Cardiac fibroblast (primary cell): Measurements from ENCODE around the gene PTK7.

ENCODE experiments used
- DNase-seq, 2 donors: peaks; one replicate each; pipeline versions ENCODE4 v3.0.0 to v3.0.0-alpha.2; 2010; ENCODE audit warnings: low read depth in 2 of 2
- H3K4me3 ChIP-seq, 2 donors: replicated peaks in 1 of 2; 1 replicate in 1 of 2; 2 replicates in 1 of 2; pipeline ENCODE4 v1.5.1; 2011; ENCODE audit warnings: low read depth in 2 of 2, low read length in 2 of 2, mild to moderate bottlenecking in 2 of 2, moderate library complexity in 1 of 2
- CTCF ChIP-seq: IDR thresholded peaks from one replicate; pipeline ENCODE4 v1.5.1; 2011; ENCODE audit warnings: low read depth, mild to moderate bottlenecking, low read length, inconsistent platforms

The PTK7 gene

GRCh38 chr6:43043310-43043709 is 32.8 kb upstream of the PTK7 start:
- no peak overlapping the region for H3K4me3 ChIP-seq
- no peak for DNase-seq
- TF ChIP-seq CTCF, result no peak

DNA sequence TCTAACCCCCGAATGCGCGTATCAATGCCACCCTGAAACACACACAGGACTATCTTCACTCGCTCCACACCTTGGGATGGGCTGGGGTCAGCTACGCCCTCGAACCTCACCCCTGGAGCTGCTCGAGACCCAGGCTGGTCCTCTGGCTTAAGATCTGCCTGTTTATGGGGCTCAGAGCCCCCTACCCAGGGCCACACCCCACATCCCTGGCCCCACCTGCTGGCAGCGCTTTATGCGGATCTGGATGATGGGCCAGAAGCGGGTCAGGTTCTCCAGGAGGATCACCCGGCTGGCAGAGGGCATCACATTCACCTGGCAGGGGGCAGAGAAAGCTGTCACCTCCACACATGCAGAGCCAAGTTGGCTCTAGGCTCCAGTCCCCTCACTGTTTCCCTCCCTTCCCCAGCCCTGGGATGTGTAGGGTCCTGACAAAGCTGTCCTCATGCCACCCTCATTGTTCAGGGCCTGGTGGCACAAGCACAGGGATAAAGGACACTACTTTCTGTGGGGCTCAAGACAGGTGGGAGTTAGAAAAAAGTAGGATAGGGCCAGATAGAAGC is 30.7 kb upstream of the PTK7 start:
- no peak overlapping the region for H3K4me3 ChIP-seq
- TF ChIP-seq CTCF, result no peak
- DNase-seq, result no peak

DNA sequence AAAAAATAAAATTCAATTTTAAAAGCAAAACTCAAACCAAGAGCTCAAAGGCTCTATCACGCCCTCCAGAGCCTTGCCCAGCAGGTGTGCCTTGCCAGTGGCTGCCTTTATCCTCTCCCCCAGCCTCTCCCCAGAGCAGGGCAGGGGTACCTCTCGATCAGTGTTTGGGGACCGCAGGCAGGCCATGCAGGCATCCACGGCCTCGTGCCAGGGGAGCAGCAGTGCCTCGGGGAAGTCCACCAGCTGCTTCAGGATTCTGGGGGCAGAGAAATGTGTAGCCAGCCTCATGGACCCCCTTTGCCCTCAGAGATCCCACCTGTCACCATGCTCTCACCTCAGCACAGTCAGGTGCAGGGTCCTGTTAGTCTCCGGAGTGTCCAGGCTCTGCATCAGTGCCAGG is 28.1 kb upstream of the PTK7 start:
- TF ChIP-seq CTCF, result no peak
- no peak for DNase-seq
- no peak overlapping the region for H3K4me3 ChIP-seq

GRCh38 chr6:43050981-43051380 is 25.1 kb upstream of the PTK7 start:
- DNase-seq, result no peak
- TF ChIP-seq CTCF, result no peak
- no peak overlapping the region for H3K4me3 ChIP-seq

DNA sequence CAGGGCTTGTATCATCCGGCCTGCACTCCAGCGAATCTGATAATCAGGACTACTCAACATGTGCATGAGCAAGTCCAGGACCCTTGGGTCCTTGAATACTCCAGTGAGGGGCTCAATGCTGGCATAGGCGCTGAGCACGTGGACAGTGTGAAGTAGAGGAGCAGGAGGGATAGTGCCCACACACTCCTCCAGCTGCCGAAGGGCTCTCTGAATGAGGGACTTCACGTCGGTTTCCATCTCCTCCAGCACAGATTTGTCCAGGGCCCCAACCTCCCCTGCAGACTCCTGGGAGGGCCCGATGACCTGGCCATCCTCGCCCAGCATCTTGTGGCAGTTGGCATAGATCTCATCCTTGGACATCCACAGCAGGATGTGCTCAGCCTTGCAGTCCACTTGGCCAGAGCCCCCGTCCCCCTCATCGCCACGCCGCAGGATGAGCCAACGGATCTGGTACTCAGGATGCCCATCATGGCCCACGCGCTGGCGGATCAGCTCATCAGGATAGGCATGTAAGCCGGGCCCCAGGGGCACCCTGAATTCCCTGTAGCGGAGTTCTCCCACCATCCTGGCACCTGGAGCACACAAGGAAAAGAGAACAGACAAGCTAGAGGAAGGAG is 23.8 kb upstream of the PTK7 start:
- H3K4me3 ChIP-seq, result peak overlapping the region; percentile 85 to 89
- TF ChIP-seq CTCF, result no peak
- no peak for DNase-seq

GRCh38 chr6:43052842-43053544 is 23.1 kb upstream of the PTK7 start:
- no peak for TF ChIP-seq CTCF
- peak; percentile 26 to 40 for DNase-seq

More at GRCh38 chr6:43052842-43053544, 23.1 kb upstream of the PTK7 start:
- peak overlapping the region; percentile 85 to 89 for H3K4me3 ChIP-seq
